Measurements from ENCODE around the gene ELFN1.
A peak's percentile ranks its signal among the peaks of the same experiment; 100 is the strongest.

The ELFN1 gene

GRCh38 chr7:1647961-1648672, 22.0 kb upstream of the ELFN1 start:
- Mint-ChIP-seq H3K27me3 (peaks cover 29% of the 10 kb centered on the region), H3K4me3 (no peak overlapping the region), H3K9me3 (no peaks in the 10 kb centered on the region), H3K4me1 (ENCODE audit: low read depth) (no peaks in the 10 kb centered on the region), H3K36me3 (ENCODE audit: low read depth) (no peaks in the 10 kb centered on the region), H3K27ac (no peak overlapping the region)
- DNase-seq: no peak

GRCh38 chr7:1649751-1650326, 20.2 kb upstream of the ELFN1 start:
- Mint-ChIP-seq H3K9me3 (no peaks in the 10 kb centered on the region), H3K36me3 (ENCODE audit: low read depth) (no peaks in the 10 kb centered on the region), H3K27ac (no peak overlapping the region), H3K4me1 (ENCODE audit: low read depth) (no peaks in the 10 kb centered on the region), H3K27me3 (peaks cover 25% of the 10 kb centered on the region), H3K4me3 (no peak overlapping the region)
- DNase-seq: no peak

DNA sequence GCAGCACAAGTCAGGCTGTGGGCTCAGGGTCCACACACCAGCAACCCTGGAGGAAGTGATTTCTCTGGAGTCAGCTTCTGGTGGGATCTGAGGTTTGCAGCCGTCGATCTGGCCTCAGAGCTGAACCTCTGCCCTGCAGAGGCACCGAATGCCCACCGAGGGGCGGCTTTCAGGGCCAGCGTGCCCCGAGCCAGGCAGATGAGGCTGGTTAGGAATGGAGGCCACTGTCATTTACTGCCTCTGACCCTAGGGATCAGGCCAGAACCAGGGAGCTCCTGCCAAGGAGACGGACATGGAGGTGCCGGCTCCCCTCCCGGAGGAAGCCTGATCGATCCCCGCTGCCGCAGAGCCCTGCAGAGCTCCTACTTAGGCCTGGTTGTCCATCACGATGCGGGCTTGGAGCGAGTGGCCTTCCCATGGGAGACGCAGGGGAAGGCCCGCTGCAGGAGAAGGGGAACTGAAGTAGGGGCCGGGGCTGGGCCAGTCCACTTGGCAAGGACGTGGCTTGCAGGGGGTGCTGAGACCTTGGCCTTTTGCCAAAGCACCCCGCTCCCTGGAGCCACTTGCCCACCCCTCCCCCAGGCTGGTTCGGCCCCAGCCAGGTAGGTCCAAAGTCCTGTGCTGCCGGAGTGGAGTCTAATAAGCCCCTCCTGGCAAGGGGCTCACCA, 19.6 kb upstream of the ELFN1 start:
- H3K27ac Mint-ChIP-seq: no peak overlapping the region
- H3K27me3 Mint-ChIP-seq: peaks cover 25% of the 10 kb centered on the region
- no peaks in the 10 kb centered on the region for H3K36me3 Mint-ChIP-seq (ENCODE audit: low read depth)

DNA sequence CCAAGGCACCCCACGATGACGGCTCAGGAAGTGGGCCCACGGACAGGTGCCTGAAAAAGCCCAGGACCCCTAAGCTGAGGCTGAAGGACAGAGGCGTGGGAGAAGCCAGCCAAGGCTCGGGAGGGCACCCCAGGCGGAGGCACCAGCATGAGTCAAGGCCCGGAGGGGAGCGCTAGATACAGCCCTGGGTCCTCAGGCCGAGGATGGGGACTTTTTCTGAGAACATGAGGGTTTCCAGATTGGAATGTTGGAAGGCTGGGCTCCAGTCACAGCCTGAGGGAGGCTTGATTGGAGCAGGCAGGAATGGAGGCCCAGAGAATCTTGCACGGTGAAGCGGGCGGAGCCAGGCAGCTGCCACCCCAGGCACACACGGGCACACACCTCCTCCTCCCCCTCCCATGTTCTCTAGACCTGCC, 19.0 kb upstream of the ELFN1 start:
- Mint-ChIP-seq H3K27ac (no peak overlapping the region), H3K27me3 (peaks cover 30% of the 10 kb centered on the region), H3K36me3 (ENCODE audit: low read depth) (no peaks in the 10 kb centered on the region), H3K4me1 (ENCODE audit: low read depth) (no peaks in the 10 kb centered on the region), H3K4me3 (no peak overlapping the region), H3K9me3 (no peaks in the 10 kb centered on the region)
- no peak for DNase-seq

More for the DNA sequence above, 19.6 kb upstream of the ELFN1 start:
- H3K9me3 Mint-ChIP-seq: no peaks in the 10 kb centered on the region
- no peak for DNase-seq
- H3K4me3 Mint-ChIP-seq: no peak overlapping the region
- no peaks in the 10 kb centered on the region for H3K4me1 Mint-ChIP-seq (ENCODE audit: low read depth)

DNA sequence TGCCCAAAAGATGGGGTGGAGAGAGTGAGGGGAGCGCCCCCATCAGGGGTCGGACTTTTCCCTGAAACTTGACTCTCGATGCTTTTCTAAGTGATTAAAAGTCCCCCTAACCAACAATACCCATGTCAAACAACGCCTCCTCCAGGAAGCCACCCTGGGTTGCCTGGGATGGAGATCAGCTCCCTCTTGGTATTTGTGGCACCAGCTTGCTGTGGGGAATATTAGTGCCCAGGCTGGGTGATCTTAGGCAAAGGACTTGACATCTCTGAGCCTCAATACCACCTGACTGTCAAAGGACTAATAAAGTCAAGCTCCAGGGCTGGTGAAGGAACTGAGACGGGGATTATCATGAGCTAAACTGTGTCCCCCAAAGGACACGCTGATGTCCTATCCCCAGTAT, 18.2 kb upstream of the ELFN1 start:
- no peaks in the 10 kb centered on the region for H3K36me3 Mint-ChIP-seq (ENCODE audit: low read depth)
- H3K9me3 Mint-ChIP-seq: no peaks in the 10 kb centered on the region
- H3K4me1 Mint-ChIP-seq (ENCODE audit: low read depth): no peaks in the 10 kb centered on the region
- no peak for DNase-seq
- no peak overlapping the region for H3K4me3 Mint-ChIP-seq
- no peak overlapping the region for H3K27ac Mint-ChIP-seq
- peaks cover 38% of the 10 kb centered on the region for H3K27me3 Mint-ChIP-seq

DNA sequence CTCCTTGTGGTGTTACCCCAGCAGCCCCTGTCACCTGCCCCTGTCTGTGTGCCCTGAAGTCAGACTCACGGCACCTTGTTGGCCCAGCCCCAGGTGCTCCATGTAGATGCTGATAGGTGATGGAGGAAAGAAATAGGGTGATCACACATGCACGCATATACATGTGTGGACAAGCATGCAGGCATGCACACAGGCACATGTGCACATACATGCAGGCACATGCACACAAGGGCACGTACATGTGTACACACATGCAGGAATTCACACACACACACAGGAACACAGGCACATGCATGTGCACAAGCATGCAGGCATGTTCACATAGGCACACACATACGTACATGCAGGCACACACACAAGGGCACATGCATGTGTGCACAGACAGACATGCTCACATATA, 16.6 kb upstream of the ELFN1 start:
- H3K36me3 Mint-ChIP-seq (ENCODE audit: low read depth): no peaks in the 10 kb centered on the region
- no peaks in the 10 kb centered on the region for H3K4me1 Mint-ChIP-seq (ENCODE audit: low read depth)
- no peak overlapping the region for H3K4me3 Mint-ChIP-seq
- H3K27me3 Mint-ChIP-seq: peaks cover 45% of the 10 kb centered on the region
- H3K27ac Mint-ChIP-seq: no peak overlapping the region
- H3K9me3 Mint-ChIP-seq: no peaks in the 10 kb centered on the region
- DNase-seq: no peak

- Mint-ChIP-seq H3K4me1 (ENCODE audit: low read depth) (no peaks in the 10 kb centered on the region), H3K9me3 (no peaks in the 10 kb centered on the region), H3K36me3 (ENCODE audit: low read depth) (no peaks in the 10 kb centered on the region), H3K27ac (no peak overlapping the region), H3K4me3 (no peak overlapping the region), H3K27me3 (peaks cover 49% of the 10 kb centered on the region)
- no peak for DNase-seq
These were observed 16.0 kb upstream of the ELFN1 start for GRCh38 chr7:1654111-1654510.

GRCh38 chr7:1654738-1655475, 15.2 kb upstream of the ELFN1 start:
- no peak for DNase-seq

GRCh38 chr7:1659696-1660095, 10.4 kb upstream of the ELFN1 start:
- H3K4me3 Mint-ChIP-seq: no peak overlapping the region
- peaks cover 68% of the 10 kb centered on the region for H3K27me3 Mint-ChIP-seq
- no peaks in the 10 kb centered on the region for H3K9me3 Mint-ChIP-seq
- H3K36me3 Mint-ChIP-seq (ENCODE audit: low read depth): no peaks in the 10 kb centered on the region
- H3K27ac Mint-ChIP-seq: no peak overlapping the region
- no peak for DNase-seq
- no peaks in the 10 kb centered on the region for H3K4me1 Mint-ChIP-seq (ENCODE audit: low read depth)

More at GRCh38 chr7:1654738-1655475, 15.2 kb upstream of the ELFN1 start:
- peaks cover 46% of the 10 kb centered on the region for H3K27me3 Mint-ChIP-seq
- H3K27ac Mint-ChIP-seq: no peak overlapping the region
- H3K9me3 Mint-ChIP-seq: no peaks in the 10 kb centered on the region
- H3K4me1 Mint-ChIP-seq (ENCODE audit: low read depth): no peaks in the 10 kb centered on the region
- H3K36me3 Mint-ChIP-seq (ENCODE audit: low read depth): no peaks in the 10 kb centered on the region
- no peak overlapping the region for H3K4me3 Mint-ChIP-seq

DNA sequence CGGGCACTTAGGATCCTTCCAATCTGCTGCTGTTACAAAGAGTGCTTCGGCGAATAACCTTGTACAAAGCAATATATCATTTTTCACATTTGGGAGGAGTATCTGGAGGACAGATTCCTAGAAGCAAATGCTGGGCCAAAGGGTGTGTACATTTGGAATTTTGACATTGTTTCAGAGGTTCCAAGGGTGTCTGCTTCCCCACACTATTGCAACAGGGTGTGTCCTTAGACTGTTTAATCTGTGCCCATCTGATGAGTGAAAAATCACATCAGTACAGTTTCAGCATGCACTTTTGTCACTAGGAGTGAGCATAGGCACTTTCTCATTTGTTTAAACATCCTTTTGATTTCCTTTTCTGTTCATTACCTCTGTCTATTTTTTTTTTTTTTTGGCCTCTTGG, 8.6 kb upstream of the ELFN1 start:
- Mint-ChIP-seq H3K9me3 (no peaks in the 10 kb centered on the region), H3K27me3 (peaks cover 60% of the 10 kb centered on the region), H3K27ac (no peak overlapping the region), H3K4me1 (ENCODE audit: low read depth) (no peaks in the 10 kb centered on the region), H3K4me3 (no peak overlapping the region), H3K36me3 (ENCODE audit: low read depth) (no peaks in the 10 kb centered on the region)
- no peak for DNase-seq

DNA sequence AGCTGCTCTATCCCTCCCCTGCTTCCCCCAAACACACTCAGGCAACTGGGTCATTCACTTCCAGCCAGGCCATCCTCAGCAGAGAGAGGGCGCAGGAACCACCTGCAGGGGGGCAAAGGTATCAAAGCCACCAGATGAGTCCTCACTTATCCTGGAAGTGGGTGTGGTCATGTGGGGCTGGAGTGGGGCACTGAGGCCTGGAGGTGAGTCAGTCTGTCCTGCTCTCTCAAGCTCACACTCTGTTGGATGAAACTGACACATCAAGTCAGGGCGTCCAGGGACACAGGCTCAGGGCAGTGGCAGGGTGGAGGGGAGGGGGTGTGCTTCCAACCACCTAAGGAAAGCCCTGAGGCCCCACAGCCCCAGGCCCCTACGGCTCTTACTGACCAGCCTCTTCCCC, 8.0 kb upstream of the ELFN1 start:
- H3K4me3 Mint-ChIP-seq: no peak overlapping the region
- no peaks in the 10 kb centered on the region for H3K36me3 Mint-ChIP-seq (ENCODE audit: low read depth)
- no peak for DNase-seq
- no peak overlapping the region for H3K27ac Mint-ChIP-seq
- H3K27me3 Mint-ChIP-seq: peaks cover 56% of the 10 kb centered on the region
- peaks cover 2% of the 10 kb centered on the region for H3K4me1 Mint-ChIP-seq (ENCODE audit: low read depth)
- no peaks in the 10 kb centered on the region for H3K9me3 Mint-ChIP-seq

GRCh38 chr7:1662767-1663166, 7.3 kb upstream of the ELFN1 start:
- peaks cover 2% of the 10 kb centered on the region for H3K4me1 Mint-ChIP-seq (ENCODE audit: low read depth)
- H3K27ac Mint-ChIP-seq: no peak overlapping the region
- DNase-seq: no peak
- H3K4me3 Mint-ChIP-seq: no peak overlapping the region
- H3K27me3 Mint-ChIP-seq: peaks cover 52% of the 10 kb centered on the region
- no peaks in the 10 kb centered on the region for H3K9me3 Mint-ChIP-seq
- no peaks in the 10 kb centered on the region for H3K36me3 Mint-ChIP-seq (ENCODE audit: low read depth)

- H3K36me3 Mint-ChIP-seq (ENCODE audit: low read depth): no peaks in the 10 kb centered on the region
- peak; percentile 28 for DNase-seq
- no peak overlapping the region for H3K4me3 Mint-ChIP-seq
- H3K27ac Mint-ChIP-seq: no peak overlapping the region
- H3K4me1 Mint-ChIP-seq (ENCODE audit: low read depth): peaks cover 6% of the 10 kb centered on the region
- peaks cover 51% of the 10 kb centered on the region for H3K27me3 Mint-ChIP-seq
- H3K9me3 Mint-ChIP-seq: no peaks in the 10 kb centered on the region
These were observed 6.9 kb upstream of the ELFN1 start for GRCh38 chr7:1663223-1663622.

- DNase-seq: peak; percentile 31
- Mint-ChIP-seq H3K9me3 (no peaks in the 10 kb centered on the region), H3K4me1 (ENCODE audit: low read depth) (peaks cover 11% of the 10 kb centered on the region), H3K27ac (no peak overlapping the region), H3K27me3 (peaks cover 53% of the 10 kb centered on the region), H3K4me3 (no peak overlapping the region), H3K36me3 (ENCODE audit: low read depth) (no peaks in the 10 kb centered on the region)
These were observed 6.0 kb upstream of the ELFN1 start for GRCh38 chr7:1663857-1664651.

Data from activated T-cell treated with anti-CD3 and anti-CD28 coated beads, Interleukin-2, amount 50 U/mL, for 24 hours (primary cell).